B cell (primary cell): ENCODE measurements around the gene LRTM2. TPM values are rescaled to one million over a fixed set of nuclear protein-coding genes. Genes with fewer than 3 reads are reported as not detected.

Experiments
- ATAC-seq: fragments of 200-7000 bp; cut with Tn5 transposase; one replicate; pipeline ENCODE4 v1.10.0; 2021; ENCODE audit warnings: low read depth, mild to moderate bottlenecking, moderate number of reproducible peaks, moderate library complexity
- CTCF ChIA-PET: fragments of 350-600 bp; sonication (Branson Sonifier 250); formaldehyde crosslinking; loops from one replicate; lab custom pipeline; 2021; ENCODE audit warnings: antibody characterized with exemption, inconsistent platforms; lab: Charles Lee
- POLR2A ChIA-PET: fragments of 350-600 bp; sonication (Branson Sonifier 250); formaldehyde crosslinking; loops from one replicate; lab custom pipeline; 2021; ENCODE audit warnings: antibody characterized with exemption; lab: Charles Lee
- DNase-seq: peaks from one replicate; pipeline ENCODE4 v3.0.0; 2013
- H2AFZ ChIP-seq: 2 replicates; pipeline ENCODE4 v1.6.1; 2012; ENCODE audit warnings: mild to moderate bottlenecking, low read depth, low read length; ENCODE audit not compliant: insufficient read depth, poor library complexity, severe bottlenecking
- H3K27ac ChIP-seq, 2 donors: 1 replicate in 1 of 2; 2 replicates in 1 of 2; pipeline ENCODE4 v1.5.1; 2012 to 2013; ENCODE audit warnings: low read length in 2 of 2, mild to moderate bottlenecking in 2 of 2, moderate library complexity in 1 of 2
- H3K27me3 ChIP-seq, 4 experiments: fragments of 200-600 bp in 1 of 4; sonication (generic) in 1 of 4; replicated peaks in 1 of 4; 1 replicate in 2 of 4; 2 replicates in 2 of 4; pipeline versions ENCODE4 v1.6.1 to v1.7.0; 2013 to 2016; ENCODE audit warnings: low read length in 3 of 4, mild to moderate bottlenecking in 2 of 4, mixed read lengths in 1 of 4, moderate library complexity in 1 of 4; ENCODE audit not compliant: insufficient read depth in 4 of 4, control insufficient read depth in 3 of 4; ENCODE audit errors: control extremely low read depth in 1 of 4
- H3K36me3 ChIP-seq, 2 experiments: replicated peaks in 1 of 2; 1 replicate in 1 of 2; 2 replicates in 1 of 2; pipeline versions ENCODE4 v1.6.1 to v1.7.1; 2013; ENCODE audit warnings: low read length in 1 of 2; ENCODE audit not compliant: insufficient read depth in 2 of 2, control insufficient read depth in 1 of 2; ENCODE audit errors: control extremely low read depth in 1 of 2, extremely low read depth in 1 of 2
- H3K4me1 ChIP-seq, 2 donors: fragments of 200-600 bp in 1 of 2; sonication (generic) in 1 of 2; 1 replicate in 1 of 2; 2 replicates in 1 of 2; pipeline versions ENCODE4 v1.5.1 to v1.6.1; 2013 to 2017; ENCODE audit warnings: low read length in 2 of 2; ENCODE audit not compliant: control insufficient read depth in 2 of 2, insufficient read depth in 2 of 2
- H3K4me2 ChIP-seq: replicated peaks from 2 replicates; pipeline ENCODE3; 2012; ENCODE audit warnings: mild to moderate bottlenecking, low read depth, low read length; ENCODE audit not compliant: poor library complexity, severe bottlenecking
- H3K4me3 ChIP-seq, 5 experiments: fragments of 200-600 bp in 1 of 5; sonication (generic) in 1 of 5; 1 replicate in 3 of 5; 2 replicates in 2 of 5; pipeline versions ENCODE4 v1.5.1 to v1.7.0; 2011 to 2016; ENCODE audit warnings: low read length in 4 of 5, mild to moderate bottlenecking in 4 of 5, low read depth in 2 of 5, control low read depth in 1 of 5, moderate library complexity in 1 of 5; ENCODE audit not compliant: insufficient read depth in 1 of 5; ENCODE audit errors: control extremely low read depth in 1 of 5, extremely low read depth in 1 of 5
- H3K79me2 ChIP-seq: fragments of 200-600 bp; sonication (generic); one replicate; pipeline ENCODE4 v1.6.0; 2016; ENCODE audit warnings: low read length; ENCODE audit not compliant: control insufficient read depth, insufficient read depth
- H3K9ac ChIP-seq: fragments of 200-600 bp; sonication (generic); 2 replicates; pipeline ENCODE4 v1.6.1; 2017; ENCODE audit warnings: mild to moderate bottlenecking, low read length, moderate library complexity
- H3K9me3 ChIP-seq, 3 donors: one replicate each; pipeline versions ENCODE4 v1.6.1 to v1.7.1; 2013; ENCODE audit warnings: low read length in 2 of 3; ENCODE audit not compliant: control insufficient read depth in 2 of 3, insufficient read depth in 1 of 3; ENCODE audit errors: control extremely low read depth in 1 of 3
- H4K20me1 ChIP-seq: 2 replicates; pipeline ENCODE4 v1.6.0; 2012; ENCODE audit warnings: mild to moderate bottlenecking, low read length; ENCODE audit not compliant: insufficient read depth, control insufficient read depth, poor library complexity, severe bottlenecking
- H3K27ac Mint-ChIP-seq: one replicate; pipeline ENCODE4 v1.8.0; 2021; ENCODE audit warnings: mixed read lengths
- H3K27me3 Mint-ChIP-seq: one replicate; pipeline ENCODE4 v1.8.0; 2021; ENCODE audit warnings: mixed read lengths
- H3K4me1 Mint-ChIP-seq: one replicate; pipeline ENCODE4 v1.8.0; 2021; ENCODE audit warnings: mixed read lengths
- H3K4me3 Mint-ChIP-seq: one replicate; pipeline ENCODE4 v1.8.0; 2021; ENCODE audit warnings: mixed read lengths
- H3K9me3 Mint-ChIP-seq: one replicate; pipeline ENCODE4 v1.8.0; 2022; ENCODE audit warnings: mixed read lengths; ENCODE audit not compliant: insufficient read depth
- EZH2 ChIP-seq: IDR thresholded peaks from 2 replicates; pipeline ENCODE4 v1.6.1; 2012; ENCODE audit warnings: borderline replicate concordance, low read depth, mild to moderate bottlenecking, moderate library complexity, low read length; ENCODE audit not compliant: insufficient read depth, poor library complexity, severe bottlenecking
- WGBS: methylation state at CpG from one replicate; pipeline ENCODE4 v1.1.5; 2013; ENCODE audit warnings: missing lambda C conversion rate; ENCODE audit not compliant: insufficient coverage; 5-methylcytosine and 5-hydroxymethylcytosine counted together
- intact Hi-C: fragments of 100-400 bp; cut with micrococcal nuclease; formaldehyde crosslinking; loops from one replicate; pipeline ENCODE4 v1.10.0; 2022
- polyA plus RNA-seq: library from polyadenylated mRNA; depleted of rRNA; stranded (reverse); fragments of >200 nt; gene quantifications from 2 replicates; pipeline ENCODE4 v1.2.3, GENCODE V29; 2012
- total RNA-seq, 2 donors: library from RNA; stranded (reverse); fragments of 120-200 nt in 1 of 2; gene quantifications; 1 replicate in 1 of 2; 2 replicates in 1 of 2; pipeline versions ENCODE4 v1.2.3 to v1.2.4, GENCODE V29; 2013 to 2022
- TF ChIP-seq, protein P1 (sequence below): fragments of 200-600 bp; IDR thresholded peaks from one replicate; pipeline ENCODE4 v1.8.0; 2022; ENCODE audit warnings: antibody characterized with exemption, mild to moderate bottlenecking

The LRTM2 gene
- total and polyA plus RNA-seq, 2 donors (not counting 1 experiment from before 2014, with no cell fraction given): not detected

- Mint-ChIP-seq H3K27me3 (peaks cover 18% of the 10 kb centered on the region), H3K4me3 (no peak overlapping the region), H3K9me3 (no peaks in the 10 kb centered on the region), H3K4me1 (no peaks in the 10 kb centered on the region), H3K27ac (no peak overlapping the region)
- no peak for DNase-seq
- ChIA-PET POLR2A (no interaction called here), CTCF (no interaction called here)
- Histone ChIP-seq H3K9me3 (peaks cover 0 to 37% (median 17%) of the 10 kb centered on the region in 3 donors), H2AFZ (no peak overlapping the region), H3K4me3 (no peak overlapping the region), H3K27me3 (peaks cover 0 to 6% (median 0%) of the 10 kb centered on the region in 4 experiments), H3K36me3 (no peaks in the 10 kb centered on the region), H3K27ac (no peak overlapping the region), H3K4me1 (no peaks in the 10 kb centered on the region), H3K79me2 (no peaks in the 10 kb centered on the region), H3K9ac (no peak overlapping the region), H4K20me1 (no peaks in the 10 kb centered on the region), H3K4me2 (no peak overlapping the region)
- 93% methylated on average over 11 of the region's 11 CpGs for WGBS
- ATAC-seq: no peak
- TF ChIP-seq, protein P1, sequence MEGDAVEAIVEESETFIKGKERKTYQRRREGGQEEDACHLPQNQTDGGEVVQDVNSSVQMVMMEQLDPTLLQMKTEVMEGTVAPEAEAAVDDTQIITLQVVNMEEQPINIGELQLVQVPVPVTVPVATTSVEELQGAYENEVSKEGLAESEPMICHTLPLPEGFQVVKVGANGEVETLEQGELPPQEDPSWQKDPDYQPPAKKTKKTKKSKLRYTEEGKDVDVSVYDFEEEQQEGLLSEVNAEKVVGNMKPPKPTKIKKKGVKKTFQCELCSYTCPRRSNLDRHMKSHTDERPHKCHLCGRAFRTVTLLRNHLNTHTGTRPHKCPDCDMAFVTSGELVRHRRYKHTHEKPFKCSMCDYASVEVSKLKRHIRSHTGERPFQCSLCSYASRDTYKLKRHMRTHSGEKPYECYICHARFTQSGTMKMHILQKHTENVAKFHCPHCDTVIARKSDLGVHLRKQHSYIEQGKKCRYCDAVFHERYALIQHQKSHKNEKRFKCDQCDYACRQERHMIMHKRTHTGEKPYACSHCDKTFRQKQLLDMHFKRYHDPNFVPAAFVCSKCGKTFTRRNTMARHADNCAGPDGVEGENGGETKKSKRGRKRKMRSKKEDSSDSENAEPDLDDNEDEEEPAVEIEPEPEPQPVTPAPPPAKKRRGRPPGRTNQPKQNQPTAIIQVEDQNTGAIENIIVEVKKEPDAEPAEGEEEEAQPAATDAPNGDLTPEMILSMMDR: no peak
- TF ChIP-seq EZH2: no peak
- intact Hi-C loops: no loop called here
These were observed 38.1 kb downstream of the LRTM2 start for GRCh38 chr12:1858456-1858855.

DNA sequence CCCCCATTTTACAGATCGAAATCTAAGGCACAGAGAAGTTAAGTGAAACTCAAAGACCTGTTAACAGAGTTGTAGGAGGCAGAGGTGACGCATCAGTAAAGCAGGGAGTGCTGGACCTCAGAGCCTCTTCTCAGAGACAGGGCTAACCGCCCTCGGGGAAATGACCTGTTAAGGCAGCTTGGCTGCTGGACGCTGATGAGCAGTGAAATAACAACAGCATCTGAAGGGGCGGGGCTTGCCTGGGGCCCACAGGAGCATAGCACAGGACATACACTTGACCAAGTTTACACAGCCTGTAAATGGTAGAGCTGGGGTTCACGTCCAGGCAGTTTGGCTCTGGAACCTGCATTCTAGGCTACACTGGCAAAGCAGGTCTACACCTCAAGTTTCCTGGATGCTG is 39.3 kb downstream of the LRTM2 start:
- no peak overlapping the region for H2AFZ ChIP-seq
- peaks cover 0 to 8% (median 0%) of the 10 kb centered on the region in 4 experiments for H3K27me3 ChIP-seq
- no peak overlapping the region for H3K27ac ChIP-seq
- H3K9me3 Mint-ChIP-seq: no peaks in the 10 kb centered on the region
- H4K20me1 ChIP-seq: no peaks in the 10 kb centered on the region
- no peak overlapping the region for H3K4me3 ChIP-seq
- H3K79me2 ChIP-seq: no peaks in the 10 kb centered on the region
- no peaks in the 10 kb centered on the region for H3K4me1 ChIP-seq
- H3K27ac Mint-ChIP-seq: no peak overlapping the region
- H3K27me3 Mint-ChIP-seq: peaks cover 18% of the 10 kb centered on the region
- ATAC-seq: no peak
- H3K4me3 Mint-ChIP-seq: no peak overlapping the region
- H3K4me2 ChIP-seq: no peak overlapping the region
- peaks cover 0 to 30% (median 17%) of the 10 kb centered on the region in 3 donors for H3K9me3 ChIP-seq
- TF ChIP-seq, protein P1: no peak
- no peak for TF ChIP-seq EZH2
- intact Hi-C loops: no loop called here
- WGBS: 98% methylated on average over 6 of the region's 7 CpGs
- H3K4me1 Mint-ChIP-seq: no peaks in the 10 kb centered on the region
- ChIA-PET POLR2A (no interaction called here), CTCF (no interaction called here)
- no peak overlapping the region for H3K9ac ChIP-seq
- no peak for DNase-seq
- no peaks in the 10 kb centered on the region for H3K36me3 ChIP-seq
